Loucy (cell line): ENCODE results near the gene KIAA0319L.

Experiments
- CTCF ChIP-seq: fragments of 200-600 bp; sonication (generic); conservative IDR thresholded peaks from 2 replicates; pipeline ENCODE4 v1.5.1; 2014; ENCODE audit warnings: mild to moderate bottlenecking, antibody characterized with exemption, low read length
- EZH2phosphoT487 ChIP-seq: fragments of 200-600 bp; IDR thresholded peaks from 2 replicates; pipeline ENCODE4 v1.6.1; 2018; ENCODE audit warnings: antibody characterized with exemption, mild to moderate bottlenecking, moderate library complexity, borderline replicate concordance

GRCh38 chr1:35537806-35538205 lies 19.4 kb downstream of the KIAA0319L start:
- TF ChIP-seq CTCF: no peak
- TF ChIP-seq EZH2phosphoT487: no peak
